Hematopoietic multipotent progenitor cell treated with erythropoietin and hydrocortisone succinate and interleukin-3 and kit ligand, for 15 days (in vitro differentiated cells): ENCODE measurements around the gene DDX11.
"Not testable (repeated sequence)": the region's sequence is repeated elsewhere in the genome, so short reads cannot be mapped to it uniquely, and the experiment has no call there.

ENCODE experiments used
- DNase-seq: peaks from one replicate; pipeline ENCODE4 v3.0.0-alpha.2; 2015; ENCODE audit warnings: low spot score

Gene DDX11

GRCh38 chr12:31067656-31068055 is 6.0 kb upstream of the DDX11 start:
- not testable (repeated sequence) for DNase-seq

GRCh38 chr12:31070971-31071740 is 2.5 kb upstream of the DDX11 start:
- DNase-seq: not testable (repeated sequence)

GRCh38 chr12:31072962-31073361 is 698 bp upstream of the DDX11 start:
- DNase-seq: not testable (repeated sequence)

DNA sequence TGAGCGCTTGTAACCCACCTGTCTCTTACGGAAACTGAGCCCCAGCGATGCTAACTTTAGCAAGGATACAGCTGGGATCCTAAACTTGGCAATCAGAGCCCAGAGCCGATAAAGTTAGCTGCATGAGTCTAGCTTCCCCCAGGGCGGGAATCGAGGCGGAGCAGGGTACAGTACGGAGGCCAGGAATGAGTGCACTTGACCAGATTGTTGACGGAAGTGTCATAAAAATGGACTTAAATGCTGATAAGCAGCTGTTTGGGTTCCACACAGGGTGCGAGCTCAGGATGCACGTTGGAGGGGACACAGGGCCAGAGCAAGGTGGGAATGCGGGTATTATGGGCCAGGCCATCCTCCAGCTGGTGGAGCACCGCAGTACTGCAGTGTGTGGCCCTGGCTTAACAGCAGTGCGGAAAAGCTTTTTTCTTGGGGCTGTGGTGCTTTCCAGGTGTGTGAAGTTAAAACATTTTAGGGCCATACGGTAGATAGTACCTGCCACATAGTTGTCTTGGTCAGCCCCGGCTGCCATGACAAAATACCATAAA is 744 bp downstream of the DDX11 start:
- peak; percentile 40 for DNase-seq

DNA sequence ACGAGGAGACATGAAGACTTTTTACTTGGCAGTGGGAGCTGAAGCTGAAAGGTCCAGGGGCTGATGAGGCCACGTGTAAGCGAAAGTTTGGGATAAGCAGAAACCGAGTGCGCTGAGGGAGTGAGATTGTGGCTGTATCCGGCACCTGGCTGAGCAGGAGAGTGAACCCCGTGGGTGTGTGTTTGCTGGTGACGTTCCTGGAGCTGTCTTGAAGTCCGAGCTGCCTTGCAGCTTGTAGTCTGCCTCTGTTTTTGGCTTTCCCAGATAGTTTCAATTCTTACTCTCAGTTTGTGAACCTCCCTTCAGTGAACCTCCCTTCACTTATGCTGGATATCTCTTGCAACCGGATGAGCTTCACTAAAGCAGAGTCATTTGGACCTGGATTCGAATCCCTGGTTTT is 2.5 kb downstream of the DDX11 start:
- DNase-seq: not testable (repeated sequence)

GRCh38 chr12:31077095-31077494 is 3.4 kb downstream of the DDX11 start:
- not testable (repeated sequence) for DNase-seq

DNA sequence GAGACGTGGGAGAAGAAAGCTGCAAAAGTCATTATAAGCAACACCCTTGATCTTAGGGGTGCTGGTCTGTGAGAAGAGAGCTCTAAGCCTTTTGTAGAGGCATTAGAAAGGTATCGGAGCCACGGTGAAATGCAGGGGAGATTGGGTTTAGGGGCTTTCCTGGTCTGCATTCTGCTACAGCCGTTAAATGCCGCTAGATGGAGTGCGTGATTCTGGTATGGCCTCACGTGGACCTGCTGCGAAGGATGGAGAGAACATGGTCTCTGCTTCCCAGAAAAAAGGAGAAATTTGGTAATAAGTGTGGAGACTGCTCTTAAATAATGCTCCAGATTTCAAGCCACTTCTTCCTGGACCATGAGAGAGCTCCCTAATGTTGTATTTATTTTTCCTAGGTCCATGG is 4.3 kb downstream of the DDX11 start:
- DNase-seq: not testable (repeated sequence)

GRCh38 chr12:31079421-31079820 is 5.8 kb downstream of the DDX11 start:
- DNase-seq: not testable (repeated sequence)

GRCh38 chr12:31080221-31080620 is 6.6 kb downstream of the DDX11 start:
- DNase-seq: not testable (repeated sequence)

DNA sequence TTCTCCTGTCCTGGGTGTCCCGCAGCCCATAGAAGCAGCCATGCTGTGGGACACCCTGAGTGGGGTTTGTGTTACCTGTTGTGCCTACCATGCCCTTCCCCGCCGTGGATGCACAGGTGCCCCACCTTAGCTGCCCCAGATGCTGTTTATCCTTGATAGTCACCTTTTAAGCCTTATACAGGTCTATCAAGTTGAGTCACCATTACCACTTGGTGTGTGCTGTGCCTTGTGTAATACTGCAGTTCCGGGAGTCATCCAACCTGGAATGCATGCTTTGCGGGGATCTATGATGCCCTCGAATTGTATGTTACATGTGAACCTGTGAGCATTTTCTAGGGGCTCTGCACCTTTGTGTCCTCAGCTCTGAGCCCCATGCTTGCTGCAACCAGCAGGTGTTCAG is 7.6 kb downstream of the DDX11 start:
- DNase-seq: not testable (repeated sequence)

DNA sequence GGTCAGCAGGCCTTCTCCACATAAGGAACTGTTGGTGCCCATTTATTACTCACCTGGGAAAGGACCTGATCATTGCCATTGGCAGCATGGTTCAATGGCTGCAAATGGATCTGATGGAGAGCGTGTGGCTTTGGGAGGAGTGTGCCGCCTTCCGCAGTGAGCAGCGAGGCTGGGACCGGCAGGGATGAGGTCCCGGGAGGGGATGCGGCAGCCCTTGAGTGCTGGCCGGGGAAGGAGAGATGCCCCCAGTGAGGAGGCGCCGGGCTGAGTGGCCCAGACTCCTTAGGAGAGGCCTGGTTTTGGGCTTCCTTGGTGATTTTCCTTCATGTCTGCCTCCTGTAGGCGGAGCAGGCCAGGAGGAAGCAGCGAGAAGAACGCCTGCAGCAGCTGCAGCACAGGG is 10.6 kb downstream of the DDX11 start:
- not testable (repeated sequence) for DNase-seq

- not testable (repeated sequence) for DNase-seq
Measured at GRCh38 chr12:31086032-31086431, 12.4 kb downstream of the DDX11 start.

DNA sequence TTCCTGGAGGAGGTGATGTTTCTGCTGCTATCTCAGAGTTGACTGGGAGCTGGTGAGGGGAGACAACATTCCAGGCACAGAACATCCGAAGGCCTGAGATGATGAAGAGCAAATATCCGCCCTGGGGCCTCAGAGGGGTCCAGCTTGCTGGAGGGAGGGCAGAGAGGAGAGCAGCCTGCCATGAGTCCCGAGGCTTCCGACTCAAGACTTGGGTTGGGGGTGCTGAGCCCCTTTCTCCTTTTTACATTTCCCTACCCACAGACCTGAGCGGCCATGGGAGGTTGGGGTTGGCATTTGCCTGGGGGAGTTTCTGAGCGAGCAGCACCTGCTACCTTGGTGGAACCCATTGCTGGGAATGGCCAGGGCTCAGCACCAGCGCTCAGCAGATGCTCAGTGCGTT is 13.8 kb downstream of the DDX11 start:
- DNase-seq: not testable (repeated sequence)

- not testable (repeated sequence) for DNase-seq
Measured at GRCh38 chr12:31087956-31088355, 14.3 kb downstream of the DDX11 start.

GRCh38 chr12:31089072-31089471 is 15.4 kb downstream of the DDX11 start:
- DNase-seq: no peak

DNA sequence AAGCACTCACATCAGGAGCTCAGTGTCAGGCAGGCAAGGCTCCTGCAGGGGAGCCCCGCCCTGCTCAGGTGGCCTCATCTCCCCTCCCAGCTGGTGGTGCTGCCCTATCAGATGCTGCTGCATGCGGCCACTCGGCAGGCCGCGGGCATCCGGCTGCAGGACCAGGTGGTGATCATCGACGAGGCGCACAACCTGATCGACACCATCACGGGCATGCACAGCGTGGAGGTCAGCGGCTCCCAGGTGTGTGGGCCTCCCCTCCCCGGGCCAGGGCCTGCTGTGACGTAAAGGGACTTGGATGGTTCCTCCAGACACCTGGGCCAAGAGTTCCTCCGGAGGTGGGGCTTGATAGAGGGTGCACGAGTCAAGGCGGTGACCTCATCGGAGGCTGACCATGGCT is 18.0 kb downstream of the DDX11 start:
- not testable (repeated sequence) for DNase-seq

- DNase-seq: not testable (repeated sequence)
Measured at GRCh38 chr12:31092718-31093117, 19.1 kb downstream of the DDX11 start.

DNA sequence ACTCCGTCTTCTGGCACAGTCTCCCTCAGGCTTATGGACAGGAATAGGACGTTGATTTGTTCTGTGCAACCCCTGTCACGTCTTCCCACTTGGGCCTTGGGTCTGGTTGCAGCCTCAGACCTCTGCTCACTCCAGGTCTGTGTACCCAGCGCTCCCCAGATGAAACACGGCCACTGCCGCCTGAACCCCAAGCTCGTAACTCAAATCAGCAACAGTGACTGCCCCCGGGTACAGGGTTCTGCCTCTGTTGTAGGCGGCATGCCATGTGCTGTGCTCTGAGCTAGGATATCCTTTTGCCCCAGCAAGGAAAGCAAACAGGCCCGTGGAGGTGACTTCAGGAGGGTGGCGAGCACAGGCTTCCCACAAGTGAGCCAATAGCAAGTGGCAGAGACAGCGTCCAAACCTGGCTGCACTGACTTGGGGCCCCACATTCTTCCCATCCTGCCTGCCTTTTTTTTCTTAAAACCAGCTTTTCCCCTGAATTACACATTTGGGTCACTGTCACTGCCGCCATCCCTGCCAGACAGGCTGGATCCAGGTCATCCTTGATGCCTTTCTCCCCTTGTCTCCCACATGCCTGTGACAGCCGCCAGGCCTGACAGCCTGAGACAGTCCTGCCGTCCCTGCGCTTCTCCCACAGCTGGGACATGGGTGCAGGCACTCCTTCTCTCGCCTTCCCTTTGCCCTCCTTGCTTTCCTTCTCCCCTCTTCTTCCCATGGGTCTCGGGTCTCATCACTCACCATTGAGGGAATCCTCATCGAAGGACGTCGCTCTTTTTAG is 21.6 kb downstream of the DDX11 start:
- not testable (repeated sequence) for DNase-seq

GRCh38 chr12:31096251-31097065 is 22.8 kb downstream of the DDX11 start:
- DNase-seq: not testable (repeated sequence)

GRCh38 chr12:31097819-31098218 is 24.2 kb downstream of the DDX11 start:
- DNase-seq: not testable (repeated sequence)

DNA sequence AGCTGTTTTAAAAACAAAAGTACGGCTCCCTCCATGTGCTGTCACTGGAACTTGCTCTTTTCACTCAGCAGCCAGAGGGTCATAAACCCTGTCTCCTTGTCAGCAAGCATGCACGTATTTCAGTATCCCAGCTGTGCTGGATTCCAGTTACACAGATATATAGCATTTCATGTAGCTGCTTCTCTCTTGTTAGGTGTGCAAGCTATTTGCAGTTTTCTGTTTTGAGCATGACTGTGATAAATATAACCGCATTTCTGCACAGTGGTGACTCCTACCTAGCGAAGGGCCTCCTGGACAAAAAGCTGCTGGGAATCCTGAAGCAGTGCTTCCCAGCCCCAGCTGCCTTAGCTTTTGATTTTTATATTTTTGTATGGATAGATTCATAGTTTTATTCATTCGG is 24.7 kb downstream of the DDX11 start:
- not testable (repeated sequence) for DNase-seq

DNA sequence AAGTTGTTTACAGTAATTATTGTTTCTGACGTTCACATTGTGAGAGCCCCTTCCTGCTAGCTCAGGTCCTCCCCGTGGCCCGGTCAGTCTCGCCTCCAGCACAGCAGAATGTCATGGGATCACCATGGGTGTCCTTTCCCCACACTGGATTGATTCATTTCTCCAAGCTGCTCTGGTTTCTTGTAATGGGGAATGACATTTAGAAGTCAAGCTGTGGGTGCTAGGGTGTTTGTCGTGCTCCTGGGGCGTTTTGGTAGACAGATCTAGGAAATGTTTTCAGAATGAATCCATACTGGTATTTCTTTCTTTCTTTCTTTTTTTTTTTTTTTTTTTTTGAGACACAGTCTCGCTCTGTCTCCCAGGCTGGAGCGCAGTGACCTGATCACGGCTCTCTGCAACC is 25.1 kb downstream of the DDX11 start:
- not testable (repeated sequence) for DNase-seq
